Measurements from ENCODE around the gene NOS1.
"Not testable (repeated sequence)": the region's sequence is repeated elsewhere in the genome, so short reads cannot be mapped to it uniquely, and the experiment has no call there.

The NOS1 gene

GRCh38 chr12:117210266-117210918, 151.0 kb downstream of the NOS1 start:
- DNase-seq (ENCODE audit: low spot score) (no peak), FAIRE-seq (no peak)

GRCh38 chr12:117209626-117210025, 151.8 kb downstream of the NOS1 start:
- DNase-seq (ENCODE audit: low spot score), result no peak

GRCh38 chr12:117208811-117209455, 152.5 kb downstream of the NOS1 start:
- no peak for DNase-seq (ENCODE audit: low spot score)
- FAIRE-seq, result no peak

More at GRCh38 chr12:117209626-117210025, 151.8 kb downstream of the NOS1 start:
- FAIRE-seq, result no peak

GRCh38 chr12:117208206-117208605, 153.2 kb downstream of the NOS1 start:
- FAIRE-seq (no peak), DNase-seq (ENCODE audit: low spot score) (no peak)

GRCh38 chr12:117207675-117208074, 153.8 kb downstream of the NOS1 start:
- no peak for DNase-seq (ENCODE audit: low spot score)

GRCh38 chr12:117202556-117202955, 158.9 kb downstream of the NOS1 start:
- DNase-seq (ENCODE audit: low spot score) (no peak), FAIRE-seq (no peak)

More at GRCh38 chr12:117207675-117208074, 153.8 kb downstream of the NOS1 start:
- no peak for FAIRE-seq

- FAIRE-seq (no peak), DNase-seq (ENCODE audit: low spot score) (no peak)
Measured at GRCh38 chr12:117202033-117202432, 159.4 kb downstream of the NOS1 start.

GRCh38 chr12:117199956-117200744, 161.3 kb downstream of the NOS1 start:
- DNase-seq (ENCODE audit: low spot score); FAIRE-seq: not testable (repeated sequence)

GRCh38 chr12:117196334-117196733, 165.1 kb downstream of the NOS1 start:
- FAIRE-seq; DNase-seq (ENCODE audit: low spot score): not testable (repeated sequence)

- not testable (repeated sequence) for DNase-seq (ENCODE audit: low spot score); FAIRE-seq
Measured at GRCh38 chr12:117195027-117195426, 166.4 kb downstream of the NOS1 start.

- DNase-seq (ENCODE audit: low spot score), result no peak
- FAIRE-seq, result no peak
Measured at GRCh38 chr12:117193903-117194302, 167.5 kb downstream of the NOS1 start.

GRCh38 chr12:117192581-117192980, 168.8 kb downstream of the NOS1 start:
- FAIRE-seq; DNase-seq (ENCODE audit: low spot score): not testable (repeated sequence)

- DNase-seq (ENCODE audit: low spot score) (no peak), FAIRE-seq (no peak)
Measured at GRCh38 chr12:117192057-117192456, 169.4 kb downstream of the NOS1 start.

GRCh38 chr12:117190210-117190781, 171.1 kb downstream of the NOS1 start, which contains the start of gene FBXO21:
Gene FBXO21 (minus strand): TSS chr12:117190470. CDS start chr12:117190456, 14 bp downstream.
- FAIRE-seq, result no peak
- DNase-seq (ENCODE audit: low spot score), result peak; percentile 96

- peak; percentile 47 for DNase-seq (ENCODE audit: low spot score)
Measured at GRCh38 chr12:117189725-117190209, 171.7 kb downstream of the NOS1 start.

GRCh38 chr12:117188961-117189724, 172.3 kb downstream of the NOS1 start:
- DNase-seq (ENCODE audit: low spot score), result no peak
- FAIRE-seq, result no peak

More at GRCh38 chr12:117189725-117190209, 171.7 kb downstream of the NOS1 start:
- FAIRE-seq, result no peak

- DNase-seq (ENCODE audit: low spot score) (no peak), FAIRE-seq (no peak)
Measured at GRCh38 chr12:117188121-117188665, 173.2 kb downstream of the NOS1 start.

GRCh38 chr12:117187421-117187820, 174.0 kb downstream of the NOS1 start:
- no peak for FAIRE-seq

GRCh38 chr12:117182866-117183265, 178.6 kb downstream of the NOS1 start:
- FAIRE-seq, result no peak
- DNase-seq (ENCODE audit: low spot score), result no peak

More at GRCh38 chr12:117187421-117187820, 174.0 kb downstream of the NOS1 start:
- no peak for DNase-seq (ENCODE audit: low spot score)

- not testable (repeated sequence) for FAIRE-seq; DNase-seq (ENCODE audit: low spot score)
Measured at GRCh38 chr12:117181468-117181843, 180.0 kb downstream of the NOS1 start.

Data from urothelium cell line (cell line).